ENCODE measurements around the gene NUP35. TPM values are rescaled to one million over a fixed set of nuclear protein-coding genes. Genes with fewer than 3 reads are reported as not detected.
A peak's percentile ranks its signal among the peaks of the same experiment; 100 is the strongest.

NUP35 gene
- total and polyA plus RNA-seq, 2 of the 4 experiments (the other 2 are of a cell fraction) = 10.9 to 23.3 TPM

- intact Hi-C loops (cut with micrococcal nuclease) (no loop called here), dilution Hi-C loops (cut with HindIII; ENCODE audit: low sequenced_read_pairs, unreplicated experiment) (no loop called here), in situ Hi-C loops (cut with MboI; ENCODE audit: low sequenced_read_pairs) (no loop called here)
- H4K91ac ChIP-seq (ENCODE audit: insufficient read depth, low read depth, low read length) = no peak overlapping the region
- no peak overlapping the region for H2AFZ ChIP-seq (replicated peaks; ENCODE audit: low read length, poor library complexity)
- peaks cover 7 to 14% of the 10 kb centered on the region in 2 experiments for H3K79me1 ChIP-seq (ENCODE audit: low read depth in 1 of 2, low read length in 2 of 2)
- H3K4me1 ChIP-seq (ENCODE audit: control insufficient read depth, insufficient read depth, low read length) = peaks cover 8% of the 10 kb centered on the region
- H2AK5ac ChIP-seq (ENCODE audit: low read depth, low read length) = no peak overlapping the region
- no peak overlapping the region for H2BK15ac ChIP-seq (ENCODE audit: low read depth, low read length)
- ATAC-seq (ENCODE audit: low read depth) = peak; percentile 97
- no TSS peak for BruUV-seq (replicated peaks)
- POLR2A ChIA-PET (ENCODE audit: unreplicated experiment) = no interaction called here
- H3K27me3 ChIP-seq (ENCODE audit: control insufficient read depth, insufficient read depth, low read length) = no peaks in the 10 kb centered on the region
- peak; percentile 77 for DNase-seq
- no peak overlapping the region for H3K9ac ChIP-seq (ENCODE audit: low read depth, low read length)
- no peak overlapping the region for H4K5ac ChIP-seq (ENCODE audit: low read depth, low read length)
- H2AK9ac ChIP-seq (replicated peaks; ENCODE audit: low read depth, low read length, poor library complexity) = no peak overlapping the region
- no peak overlapping the region; the same call in 1 of the 2 replicates for H3K27ac ChIP-seq (ENCODE audit: insufficient read depth, low read length)
- H3K4ac ChIP-seq (ENCODE audit: low read depth, low read length) = no peak overlapping the region
- no peak overlapping the region for H3K23ac ChIP-seq (ENCODE audit: low read depth, low read length)
- H3K9me1 ChIP-seq (ENCODE audit: insufficient read depth, low read length) = no peaks in the 10 kb centered on the region
- TF ChIP-seq ELK1 (IDR thresholded peaks at IDR 0.05; ENCODE audit: borderline replicate concordance, low read depth, low read length) (no peak), MXI1 (IDR thresholded peaks at IDR 0.05; ENCODE audit: borderline replicate concordance, low read depth, low read length) (no peak), BHLHE40 (IDR thresholded peaks at IDR 0.05; ENCODE audit: low read depth, low read length) (no peak), USF2 (IDR thresholded peaks at IDR 0.05; ENCODE audit: low read depth, low read length) (no peak), MAFK (IDR thresholded peaks at IDR 0.05; ENCODE audit: low read depth, low read length) (no peak), MAZ (IDR thresholded peaks at IDR 0.05; ENCODE audit: borderline replicate concordance, low read depth, low read length) (no peak), CEBPB (IDR thresholded peaks at IDR 0.05; ENCODE audit: low read depth, low read length) (no peak), SMC3 (IDR thresholded peaks at IDR 0.05; ENCODE audit: low read depth, low read length) (no peak), RFX5 (IDR thresholded peaks at IDR 0.05; ENCODE audit: low read depth, low read length) (no peak), POLR2A (IDR thresholded peaks at IDR 0.05; ENCODE audit: low read depth, low read length) (no peak)
- no peak overlapping the region for H2BK5ac ChIP-seq (ENCODE audit: low read depth, low read length, poor library complexity, severe bottlenecking)
- H3K9me3 ChIP-seq (ENCODE audit: control insufficient read depth, insufficient read depth, low read length) = no peaks in the 10 kb centered on the region
- no CpG with 5 or more reads among the region's 2 CpGs for WGBS, 2 experiments (ENCODE audit: extremely low coverage in 2 of 2, insufficient read length in 1 of 2)
- no peak overlapping the region for H3K18ac ChIP-seq (ENCODE audit: low read depth, low read length)
- H3K36me3 ChIP-seq (ENCODE audit: control insufficient read depth, insufficient read depth, low read length) = no peaks in the 10 kb centered on the region
- H4K20me1 ChIP-seq (ENCODE audit: insufficient read depth, low read length) = no peaks in the 10 kb centered on the region
- no peak overlapping the region for H3K4me3 ChIP-seq (ENCODE audit: insufficient read depth, low read depth, low read length)
- no peak overlapping the region for H2BK20ac ChIP-seq (ENCODE audit: low read depth, low read length)
- H2BK120ac ChIP-seq (ENCODE audit: low read depth, low read length) = no peak overlapping the region
- H3K14ac ChIP-seq (replicated peaks; ENCODE audit: low read depth, low read length) = no peak overlapping the region
- no peak overlapping the region for H4K8ac ChIP-seq (ENCODE audit: low read depth in 2 of 2, low read length in 2 of 2)
- H3K4me2 ChIP-seq (ENCODE audit: low read depth, low read length) = 0 out of 2 replicates have a peak overlapping the region, but pooled peaks have one; percentile 36
- H3K56ac ChIP-seq (ENCODE audit: extremely low read depth, insufficient read depth, low read length) = no peak overlapping the region
- CTCF ChIA-PET = interaction anchor here (0.6 to 0.9 kb wide), 2 partner anchors 13 to 838 kb away, joined by 3 to 4 read pairs; no protein-coding TSS in a partner anchor
These were observed 25.2 kb downstream of the NUP35 start for GRCh38 chr2:183149489-183149888.
